Measurements from ENCODE around the gene TNC. TPM values are rescaled to one million over a fixed set of nuclear protein-coding genes. Genes with fewer than 3 reads are reported as not detected.

TNC gene
- total RNA-seq, 4 donors from 2014 or later, result 18.5 to 27.0 (median 22.7) TPM

DNA sequence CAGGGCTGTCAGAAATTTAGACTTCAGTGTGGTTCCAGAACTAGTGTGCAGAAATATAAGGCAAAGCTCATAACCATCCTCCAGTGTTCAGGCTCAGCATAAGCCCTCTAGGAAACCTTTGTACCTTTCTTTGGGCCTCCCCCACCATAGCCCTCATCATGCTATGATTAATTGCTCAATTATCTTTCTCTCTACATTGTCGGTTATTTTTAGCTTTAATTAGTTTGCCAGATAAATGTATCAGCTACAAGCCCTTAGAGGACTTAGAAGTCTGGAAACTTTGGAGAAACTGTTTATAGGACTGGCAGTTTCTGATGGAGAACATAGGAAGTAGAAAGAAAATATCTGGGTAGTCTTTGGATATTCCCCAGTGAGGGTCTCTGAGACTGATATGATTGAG, 43.5 kb upstream of the TNC start:
- Histone ChIP-seq H3K9me3 (no peaks in the 10 kb centered on the region), H3K27ac (no peak overlapping the region), H3K36me3 (no peaks in the 10 kb centered on the region), H3K4me1 (no peaks in the 10 kb centered on the region), H3K4me3 (no peak overlapping the region), H3K27me3 (no peaks in the 10 kb centered on the region)
- DNase-seq (ENCODE audit: low spot score in 2 of 2), result no peak
- no peak for TF ChIP-seq POLR2A (IDR thresholded peaks at IDR 0.05)
- TF ChIP-seq EP300 (IDR thresholded peaks at IDR 0.05), result no peak
- TF ChIP-seq, protein P1, sequence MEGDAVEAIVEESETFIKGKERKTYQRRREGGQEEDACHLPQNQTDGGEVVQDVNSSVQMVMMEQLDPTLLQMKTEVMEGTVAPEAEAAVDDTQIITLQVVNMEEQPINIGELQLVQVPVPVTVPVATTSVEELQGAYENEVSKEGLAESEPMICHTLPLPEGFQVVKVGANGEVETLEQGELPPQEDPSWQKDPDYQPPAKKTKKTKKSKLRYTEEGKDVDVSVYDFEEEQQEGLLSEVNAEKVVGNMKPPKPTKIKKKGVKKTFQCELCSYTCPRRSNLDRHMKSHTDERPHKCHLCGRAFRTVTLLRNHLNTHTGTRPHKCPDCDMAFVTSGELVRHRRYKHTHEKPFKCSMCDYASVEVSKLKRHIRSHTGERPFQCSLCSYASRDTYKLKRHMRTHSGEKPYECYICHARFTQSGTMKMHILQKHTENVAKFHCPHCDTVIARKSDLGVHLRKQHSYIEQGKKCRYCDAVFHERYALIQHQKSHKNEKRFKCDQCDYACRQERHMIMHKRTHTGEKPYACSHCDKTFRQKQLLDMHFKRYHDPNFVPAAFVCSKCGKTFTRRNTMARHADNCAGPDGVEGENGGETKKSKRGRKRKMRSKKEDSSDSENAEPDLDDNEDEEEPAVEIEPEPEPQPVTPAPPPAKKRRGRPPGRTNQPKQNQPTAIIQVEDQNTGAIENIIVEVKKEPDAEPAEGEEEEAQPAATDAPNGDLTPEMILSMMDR (IDR thresholded peaks at IDR 0.05), result no peak
- 56% methylated on average over 1 of the region's 1 CpG for WGBS

DNA sequence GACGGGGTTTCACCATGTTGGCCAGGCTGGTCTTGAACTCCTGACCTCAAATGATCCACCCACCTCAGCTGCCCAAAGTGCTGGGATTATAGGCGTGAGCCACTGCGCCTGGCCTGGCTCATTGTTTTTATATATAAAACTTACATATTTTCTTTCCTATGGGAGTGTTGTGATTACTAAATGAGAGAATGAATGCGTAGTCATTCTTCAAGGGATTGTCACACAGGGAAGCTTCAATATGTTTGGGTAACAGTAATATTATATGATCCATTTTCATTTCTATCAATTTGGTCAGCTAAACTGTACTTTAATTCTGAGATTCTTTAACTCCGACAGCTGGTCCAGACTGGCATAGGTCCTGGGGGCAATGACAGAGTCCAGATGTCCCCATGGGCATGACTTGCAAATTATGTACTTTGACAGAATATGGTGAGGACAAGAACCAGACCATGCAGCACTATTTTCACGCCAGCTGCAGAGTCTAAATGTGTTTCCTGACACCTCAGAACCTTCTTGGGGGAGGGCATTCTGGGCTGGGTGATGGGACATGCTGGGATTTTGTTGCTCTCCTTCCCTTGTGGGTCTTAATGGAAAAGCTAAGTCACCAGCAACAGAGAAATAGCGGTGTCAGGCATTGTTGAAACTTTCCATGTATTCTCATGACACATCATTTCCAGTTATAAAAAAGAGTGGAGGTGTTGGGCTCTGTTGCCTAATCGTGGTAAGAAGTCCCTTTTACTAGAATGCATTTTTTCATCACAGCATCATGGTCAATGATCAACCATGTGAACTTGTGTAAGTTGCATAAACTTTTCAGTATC, 40.9 kb upstream of the TNC start:
- Histone ChIP-seq H3K27ac (no peak overlapping the region), H3K9me3 (no peaks in the 10 kb centered on the region), H3K27me3 (no peaks in the 10 kb centered on the region), H3K4me1 (no peaks in the 10 kb centered on the region), H3K36me3 (no peaks in the 10 kb centered on the region), H3K4me3 (no peak overlapping the region)
- WGBS, result 80% methylated on average over 8 of the region's 8 CpGs
- no peak for TF ChIP-seq POLR2A (IDR thresholded peaks at IDR 0.05)
- TF ChIP-seq, protein P1 (IDR thresholded peaks at IDR 0.05), result no peak
- TF ChIP-seq EP300 (IDR thresholded peaks at IDR 0.05), result no peak
- no peak for TF ChIP-seq POLR2AphosphoS5 (IDR thresholded peaks at IDR 0.05)
- no peak for DNase-seq (ENCODE audit: low spot score in 2 of 2)

GRCh38 chr9:115157245-115157674, 39.3 kb upstream of the TNC start:
- Histone ChIP-seq H3K27me3 (no peaks in the 10 kb centered on the region), H3K9me3 (no peaks in the 10 kb centered on the region), H3K36me3 (no peaks in the 10 kb centered on the region), H3K27ac (peak overlapping the region; percentile 51), H3K4me3 (no peak overlapping the region), H3K4me1 (no peaks in the 10 kb centered on the region)
- WGBS, result 20% methylated on average over 2 of the region's 2 CpGs
- DNase-seq (ENCODE audit: low spot score in 2 of 2), result no peak
- TF ChIP-seq POLR2A (IDR thresholded peaks at IDR 0.05) (no peak), EP300 (IDR thresholded peaks at IDR 0.05) (no peak), POLR2AphosphoS5 (IDR thresholded peaks at IDR 0.05) (no peak)
- TF ChIP-seq, protein P1 (IDR thresholded peaks at IDR 0.05), result no peak

GRCh38 chr9:115155037-115155436, 37.1 kb upstream of the TNC start:
- Histone ChIP-seq H3K4me3 (no peak overlapping the region), H3K9me3 (no peaks in the 10 kb centered on the region), H3K27ac (no peak overlapping the region), H3K36me3 (no peaks in the 10 kb centered on the region), H3K4me1 (no peaks in the 10 kb centered on the region), H3K27me3 (no peaks in the 10 kb centered on the region)
- no peak for DNase-seq (ENCODE audit: low spot score in 2 of 2)
- WGBS, result 71% methylated on average over 4 of the region's 4 CpGs
- TF ChIP-seq EP300 (IDR thresholded peaks at IDR 0.05) (no peak), POLR2AphosphoS5 (IDR thresholded peaks at IDR 0.05) (no peak), POLR2A (IDR thresholded peaks at IDR 0.05) (no peak)
- TF ChIP-seq, protein P1 (IDR thresholded peaks at IDR 0.05), result no peak

DNA sequence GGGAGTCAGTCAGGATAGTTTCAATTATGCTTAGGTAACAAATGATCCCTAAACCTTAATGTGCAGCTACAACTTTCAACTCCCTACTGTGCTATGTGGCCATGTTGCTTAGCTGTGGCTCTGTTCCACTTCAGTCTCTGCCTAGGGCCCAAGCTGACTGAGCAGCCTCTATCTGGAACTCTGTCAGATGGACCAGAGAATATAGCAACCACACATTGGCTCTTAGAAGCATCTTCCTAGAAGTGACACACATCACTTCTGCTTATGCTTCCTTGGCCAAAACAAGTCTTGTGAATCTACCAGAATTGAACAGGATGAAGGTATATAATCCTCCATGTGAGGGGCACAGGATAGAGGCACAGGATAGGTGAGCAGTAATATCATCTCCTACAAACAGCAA, 36.7 kb upstream of the TNC start:
- Histone ChIP-seq H3K27me3 (no peaks in the 10 kb centered on the region), H3K27ac (no peak overlapping the region), H3K9me3 (no peaks in the 10 kb centered on the region), H3K4me1 (no peaks in the 10 kb centered on the region), H3K4me3 (no peak overlapping the region), H3K36me3 (no peaks in the 10 kb centered on the region)
- TF ChIP-seq POLR2AphosphoS5 (IDR thresholded peaks at IDR 0.05), result no peak
- DNase-seq (ENCODE audit: low spot score in 2 of 2), result no peak

All from suprapubic skin (tissue), 4 donors.